Vagina (tissue), 2 donors: Measurements from ENCODE around the gene PLXNB1. TPM values are rescaled to one million over a fixed set of nuclear protein-coding genes. Genes with fewer than 3 reads are reported as not detected.

Experiments
- DNase-seq, 2 donors: peaks; one replicate each; pipeline ENCODE4 v3.0.0-alpha.2; 2017; ENCODE audit errors: extremely low spot score in 2 of 2
- H3K27ac ChIP-seq: fragments of 200-600 bp; sonication (generic); one replicate; pipeline ENCODE4 v1.5.1; 2019
- H3K27me3 ChIP-seq: fragments of 200-600 bp; sonication (generic); one replicate; pipeline ENCODE4 v1.5.1; 2019
- H3K36me3 ChIP-seq, 2 donors: fragments of 200-600 bp; sonication (generic); one replicate each; pipeline ENCODE4 v1.5.1; 2017 to 2019
- H3K4me1 ChIP-seq: fragments of 200-600 bp; sonication (generic); one replicate; pipeline ENCODE4 v1.5.1; 2019
- H3K4me3 ChIP-seq, 2 donors: fragments of 200-600 bp; sonication (generic); 1 replicate in 1 of 2; 2 replicates in 1 of 2; pipeline ENCODE4 v1.5.1; 2016 to 2019
- H3K9me3 ChIP-seq: fragments of 200-600 bp; sonication (generic); one replicate; pipeline ENCODE4 v1.5.1; 2019
- CTCF ChIP-seq, 3 experiments: fragments of 450-650 bp in 2 of 3; fragments of 200-600 bp in 1 of 3; sonication (generic) in 1 of 3; IDR thresholded peaks; one replicate each; pipeline ENCODE4 v1.5.1; 2017 to 2019; ENCODE audit warnings: antibody characterized with exemption in 3 of 3, mild to moderate bottlenecking in 2 of 3, moderate library complexity in 2 of 3
- POLR2A ChIP-seq, 2 donors: fragments of 450-650 bp; IDR thresholded peaks; one replicate each; pipeline ENCODE4 v1.6.1; 2017; ENCODE audit warnings: antibody characterized with exemption in 2 of 2, mild to moderate bottlenecking in 2 of 2, moderate library complexity in 2 of 2
- POLR2AphosphoS5 ChIP-seq, 2 donors: sonication (generic); formaldehyde crosslinking; IDR thresholded peaks; one replicate each; pipeline ENCODE4 v1.9.0; 2017; ENCODE audit warnings: antibody characterized with exemption in 2 of 2, mild to moderate bottlenecking in 2 of 2, low read depth in 1 of 2; ENCODE audit not compliant: insufficient read depth in 1 of 2
- intact Hi-C: fragments of 100-400 bp; cut with DNase I; formaldehyde crosslinking; loops from one replicate; pipeline ENCODE4 v1.15.1; 2023
- total RNA-seq: library from RNA; depleted of rRNA; stranded (reverse); fragments of >200 nt; gene quantifications from one replicate; pipeline ENCODE4 v1.2.3, GENCODE V29; 2016

The PLXNB1 gene
- total RNA-seq, 1 donor from 2014 or later: 257 TPM

- Histone ChIP-seq H3K4me1 (peaks cover 34% of the 10 kb centered on the region), H3K27ac (peak within 1 kb of the TSS; percentile 78), H3K9me3 (no peaks in the 10 kb centered on the region), H3K36me3 (peaks cover 0 to 25% of the 10 kb centered on the region in 2 donors), H3K4me3 (peak within 1 kb of the TSS; percentile 72 to 89), H3K27me3 (no peaks in the 10 kb centered on the region)
- peak in 1 of 2 donors; percentile 90 for DNase-seq
- intact Hi-C loops: no loop called here
- TF ChIP-seq POLR2AphosphoS5 (IDR thresholded peaks at IDR 0.05; ENCODE audit: insufficient read depth in 1 of 2, low read depth in 1 of 2): peak; percentile 73 to 90
- TF ChIP-seq CTCF (IDR thresholded peaks at IDR 0.05): no peak
- peak; percentile 49 to 78 for TF ChIP-seq POLR2A (IDR thresholded peaks at IDR 0.05)
Measured at GRCh38 chr3:48446425-48447193, 16.7 kb upstream of the PLXNB1 start, which contains the start of gene ATRIP. Gene ATRIP (plus strand): TSS chr3:48446737. CDS start chr3:48446846, 109 bp downstream.

GRCh38 chr3:48446043-48446424, 16.1 kb upstream of the PLXNB1 start:
- H3K27ac ChIP-seq: peak overlapping the region; percentile 78
- H3K27me3 ChIP-seq: no peaks in the 10 kb centered on the region
- H3K36me3 ChIP-seq: peaks cover 0 to 20% of the 10 kb centered on the region in 2 donors
- H3K4me3 ChIP-seq: peak overlapping the region; percentile 72 to 89
- DNase-seq: no peak
- TF ChIP-seq POLR2A (IDR thresholded peaks at IDR 0.05) (no peak), POLR2AphosphoS5 (IDR thresholded peaks at IDR 0.05; ENCODE audit: insufficient read depth in 1 of 2, low read depth in 1 of 2) (no peak), CTCF (IDR thresholded peaks at IDR 0.05) (no peak)
- intact Hi-C loops: no loop called here
- peaks cover 40% of the 10 kb centered on the region for H3K4me1 ChIP-seq
- no peaks in the 10 kb centered on the region for H3K9me3 ChIP-seq

- TF ChIP-seq CTCF (IDR thresholded peaks at IDR 0.05) (no peak), POLR2AphosphoS5 (IDR thresholded peaks at IDR 0.05; ENCODE audit: insufficient read depth in 1 of 2, low read depth in 1 of 2) (no peak), POLR2A (IDR thresholded peaks at IDR 0.05) (no peak)
- H3K36me3 ChIP-seq: peaks cover 0 to 19% of the 10 kb centered on the region in 2 donors
- intact Hi-C loops: no loop called here
- DNase-seq: no peak
- H3K4me1 ChIP-seq: peaks cover 45% of the 10 kb centered on the region
- no peak overlapping the region for H3K27ac ChIP-seq
- H3K9me3 ChIP-seq: no peaks in the 10 kb centered on the region
- no peaks in the 10 kb centered on the region for H3K27me3 ChIP-seq
- H3K4me3 ChIP-seq: peak overlapping the region in 1 of 2 donors; percentile 89
Measured at GRCh38 chr3:48445277-48445882, 15.5 kb upstream of the PLXNB1 start.

- intact Hi-C loops: loop anchor here (5.0 kb wide), 1 partner anchor 140 kb away; the partner anchor contains the start of gene NME6
- peaks cover 0 to 19% of the 10 kb centered on the region in 2 donors for H3K36me3 ChIP-seq
- H3K27me3 ChIP-seq: no peaks in the 10 kb centered on the region
- peaks cover 39% of the 10 kb centered on the region for H3K4me1 ChIP-seq
- no peaks in the 10 kb centered on the region for H3K9me3 ChIP-seq
- H3K27ac ChIP-seq: no peak overlapping the region
- TF ChIP-seq POLR2AphosphoS5 (IDR thresholded peaks at IDR 0.05; ENCODE audit: insufficient read depth in 1 of 2, low read depth in 1 of 2) (no peak), CTCF (IDR thresholded peaks at IDR 0.05) (no peak), POLR2A (IDR thresholded peaks at IDR 0.05) (no peak)
- DNase-seq: no peak
- H3K4me3 ChIP-seq: no peak overlapping the region
Measured at GRCh38 chr3:48441940-48442339, 12.1 kb upstream of the PLXNB1 start.
